Measurements from ENCODE around the gene MT1A.

The MT1A gene

DNA sequence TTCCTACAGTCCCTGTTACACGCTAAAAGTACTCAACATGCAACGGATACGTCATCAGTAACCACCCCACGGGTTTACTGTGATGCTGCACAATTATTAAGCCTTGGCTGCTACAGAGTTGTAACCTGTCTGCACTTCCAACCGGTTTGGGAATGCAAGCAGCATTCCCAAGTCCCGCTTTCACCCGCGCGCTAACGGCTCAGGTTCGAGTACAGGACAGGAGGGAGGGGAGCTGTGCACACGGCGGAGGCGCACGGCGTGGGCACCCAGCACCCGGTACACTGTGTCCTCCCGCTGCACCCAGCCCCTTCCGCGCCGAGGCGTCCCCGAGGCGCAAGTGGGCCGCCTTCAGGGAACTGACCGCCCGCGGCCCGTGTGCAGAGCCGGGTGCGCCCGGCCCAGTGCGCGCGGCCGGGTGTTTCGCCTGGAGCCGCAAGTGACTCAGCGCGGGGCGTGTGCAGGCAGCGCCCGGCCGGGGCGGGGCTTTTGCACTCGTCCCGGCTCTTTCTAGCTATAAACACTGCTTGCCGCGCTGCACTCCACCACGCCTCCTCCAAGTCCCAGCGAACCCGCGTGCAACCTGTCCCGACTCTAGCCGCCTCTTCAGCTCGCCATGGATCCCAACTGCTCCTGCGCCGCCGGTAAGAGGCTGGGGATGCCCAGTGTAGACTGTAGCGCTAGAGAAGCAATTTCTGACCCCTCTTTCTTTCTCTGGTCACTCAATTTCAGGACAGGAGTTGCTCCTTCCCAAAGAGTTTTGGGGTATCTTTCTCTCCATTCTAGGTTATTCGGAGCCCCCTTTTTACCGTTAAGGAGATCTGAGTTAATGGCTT, 30.2 kb upstream of the MT1A start, which contains the start of gene MT2A:
Gene MT2A (plus strand): TSS at position 542 of the 833 bp plus-strand sequence. CDS start 72 bp downstream, at position 614.
- peak; percentile 99 for DNase-seq (ENCODE audit: low read depth)
- peak within 1 kb of the TSS; percentile 95 for H3K4me3 ChIP-seq (ENCODE audit: low read depth, low read length)
- TF ChIP-seq MYC (IDR thresholded peaks at IDR 0.05; ENCODE audit: low read depth, low read length): peak; percentile 42; the same call in 1 of the 2 replicates
- TF ChIP-seq, protein P1, sequence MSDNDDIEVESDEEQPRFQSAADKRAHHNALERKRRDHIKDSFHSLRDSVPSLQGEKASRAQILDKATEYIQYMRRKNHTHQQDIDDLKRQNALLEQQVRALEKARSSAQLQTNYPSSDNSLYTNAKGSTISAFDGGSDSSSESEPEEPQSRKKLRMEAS (IDR thresholded peaks at IDR 0.05; ENCODE audit: low read depth, low read length): peak; percentile 61
- TF ChIP-seq POLR2A (IDR thresholded peaks at IDR 0.05; ENCODE audit: extremely low read depth, insufficient read length): peak; percentile 79
- TF ChIP-seq, protein P2, sequence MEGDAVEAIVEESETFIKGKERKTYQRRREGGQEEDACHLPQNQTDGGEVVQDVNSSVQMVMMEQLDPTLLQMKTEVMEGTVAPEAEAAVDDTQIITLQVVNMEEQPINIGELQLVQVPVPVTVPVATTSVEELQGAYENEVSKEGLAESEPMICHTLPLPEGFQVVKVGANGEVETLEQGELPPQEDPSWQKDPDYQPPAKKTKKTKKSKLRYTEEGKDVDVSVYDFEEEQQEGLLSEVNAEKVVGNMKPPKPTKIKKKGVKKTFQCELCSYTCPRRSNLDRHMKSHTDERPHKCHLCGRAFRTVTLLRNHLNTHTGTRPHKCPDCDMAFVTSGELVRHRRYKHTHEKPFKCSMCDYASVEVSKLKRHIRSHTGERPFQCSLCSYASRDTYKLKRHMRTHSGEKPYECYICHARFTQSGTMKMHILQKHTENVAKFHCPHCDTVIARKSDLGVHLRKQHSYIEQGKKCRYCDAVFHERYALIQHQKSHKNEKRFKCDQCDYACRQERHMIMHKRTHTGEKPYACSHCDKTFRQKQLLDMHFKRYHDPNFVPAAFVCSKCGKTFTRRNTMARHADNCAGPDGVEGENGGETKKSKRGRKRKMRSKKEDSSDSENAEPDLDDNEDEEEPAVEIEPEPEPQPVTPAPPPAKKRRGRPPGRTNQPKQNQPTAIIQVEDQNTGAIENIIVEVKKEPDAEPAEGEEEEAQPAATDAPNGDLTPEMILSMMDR (IDR thresholded peaks at IDR 0.05; ENCODE audit: low read depth, low read length): no peak

DNA sequence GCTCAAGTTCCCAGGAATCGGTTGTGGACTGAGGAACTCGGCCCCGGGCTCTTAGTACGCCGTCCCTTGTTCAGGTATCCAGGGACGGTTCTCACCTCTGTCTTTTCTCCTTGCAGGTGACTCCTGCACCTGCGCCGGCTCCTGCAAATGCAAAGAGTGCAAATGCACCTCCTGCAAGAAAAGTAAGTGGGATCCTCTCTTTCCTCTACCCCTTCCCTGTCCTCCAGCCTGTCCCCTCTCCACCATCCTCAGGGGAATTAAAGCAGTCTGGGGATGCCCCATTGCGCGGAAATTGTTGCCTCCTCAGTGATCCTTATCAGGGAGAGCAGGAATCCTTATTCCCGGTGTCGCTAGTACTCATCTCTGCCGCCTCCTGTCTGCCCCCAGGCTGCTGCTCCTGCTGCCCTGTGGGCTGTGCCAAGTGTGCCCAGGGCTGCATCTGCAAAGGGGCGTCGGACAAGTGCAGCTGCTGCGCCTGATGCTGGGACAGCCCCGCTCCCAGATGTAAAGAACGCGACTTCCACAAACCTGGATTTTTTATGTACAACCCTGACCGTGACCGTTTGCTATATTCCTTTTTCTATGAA, 29.5 kb upstream of the MT1A start:
- TF ChIP-seq MYC (IDR thresholded peaks at IDR 0.05; ENCODE audit: low read depth, low read length): no peak
- TF ChIP-seq POLR2A (IDR thresholded peaks at IDR 0.05; ENCODE audit: extremely low read depth, insufficient read length): no peak
- TF ChIP-seq, protein P1 (IDR thresholded peaks at IDR 0.05; ENCODE audit: low read depth, low read length): no peak
- TF ChIP-seq, protein P2 (IDR thresholded peaks at IDR 0.05; ENCODE audit: low read depth, low read length): no peak

DNA sequence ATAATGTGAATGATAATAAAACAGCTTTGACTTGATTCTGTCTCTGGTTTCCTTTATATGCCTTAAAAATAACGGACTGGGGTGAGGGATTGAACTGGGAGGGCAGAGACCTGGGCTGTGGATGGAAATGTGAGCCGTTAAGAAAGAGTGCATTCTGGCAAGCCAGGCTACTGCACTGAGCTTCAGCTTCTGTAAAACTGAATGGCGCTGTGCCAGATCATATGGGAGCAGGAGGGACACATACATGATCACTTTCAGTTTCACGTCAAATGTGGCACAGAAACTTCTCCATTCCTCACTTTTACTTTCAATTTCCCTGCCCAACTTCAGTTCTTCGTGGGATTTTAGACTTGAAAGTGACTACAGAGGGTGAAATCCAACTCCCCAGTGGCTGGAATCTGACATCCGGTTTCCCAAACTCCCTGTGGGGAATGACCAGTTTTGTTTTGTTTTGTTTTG, 29.0 kb upstream of the MT1A start:
- TF ChIP-seq, protein P1 (IDR thresholded peaks at IDR 0.05; ENCODE audit: low read depth, low read length): peak; percentile 51; the same call in 1 of the 2 replicates
- no peak for TF ChIP-seq MYC (IDR thresholded peaks at IDR 0.05; ENCODE audit: low read depth, low read length)
- DNase-seq (ENCODE audit: low read depth): peak; percentile 94
- H3K4me3 ChIP-seq (ENCODE audit: low read depth, low read length): peak overlapping the region; percentile 95

More for the DNA sequence above, 29.5 kb upstream of the MT1A start:
- peak overlapping the region; percentile 95 for H3K4me3 ChIP-seq (ENCODE audit: low read depth, low read length)
- peak; percentile 38 for DNase-seq (ENCODE audit: low read depth)

DNA sequence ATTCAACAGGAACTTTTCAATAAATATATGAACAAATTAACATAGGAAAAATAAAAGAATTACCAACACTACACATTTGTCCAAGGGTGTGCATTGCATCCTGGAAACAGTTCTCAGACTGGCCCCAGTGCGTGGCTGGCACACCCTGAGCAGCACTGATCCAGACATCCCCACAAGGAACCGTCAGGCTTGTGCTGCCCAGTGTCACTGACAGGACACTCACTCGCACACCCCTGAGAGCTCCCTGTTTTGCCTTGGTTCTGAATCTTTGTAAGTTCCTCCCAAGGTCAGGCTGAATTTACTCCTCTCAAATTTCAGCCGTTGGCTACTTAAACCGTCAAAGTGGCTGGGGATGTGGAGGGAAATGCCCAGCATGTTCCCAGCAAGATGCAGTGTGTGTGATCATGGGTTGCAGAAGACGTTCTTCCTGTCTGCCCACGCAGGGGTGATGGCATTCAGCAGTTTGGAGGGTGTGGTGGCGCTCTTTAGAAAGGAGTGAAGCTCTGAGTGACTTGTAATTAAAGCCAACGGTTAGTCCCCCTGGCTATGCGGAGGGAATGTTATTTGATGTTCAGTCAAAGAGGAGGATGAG, 28.4 kb upstream of the MT1A start:
- H3K4me3 ChIP-seq (ENCODE audit: low read depth, low read length): peak overlapping the region; percentile 95
- peak; percentile 92 for DNase-seq (ENCODE audit: low read depth)
- TF ChIP-seq MYC (IDR thresholded peaks at IDR 0.05; ENCODE audit: low read depth, low read length) (0 out of 2 replicates have a peak, but pooled peaks have one; percentile 16), POLR2A (IDR thresholded peaks at IDR 0.05; ENCODE audit: extremely low read depth, insufficient read length) (peak; percentile 15)
- TF ChIP-seq, protein P1 (IDR thresholded peaks at IDR 0.05; ENCODE audit: low read depth, low read length): peak; percentile 80
- TF ChIP-seq, protein P2 (IDR thresholded peaks at IDR 0.05; ENCODE audit: low read depth, low read length): no peak

DNA sequence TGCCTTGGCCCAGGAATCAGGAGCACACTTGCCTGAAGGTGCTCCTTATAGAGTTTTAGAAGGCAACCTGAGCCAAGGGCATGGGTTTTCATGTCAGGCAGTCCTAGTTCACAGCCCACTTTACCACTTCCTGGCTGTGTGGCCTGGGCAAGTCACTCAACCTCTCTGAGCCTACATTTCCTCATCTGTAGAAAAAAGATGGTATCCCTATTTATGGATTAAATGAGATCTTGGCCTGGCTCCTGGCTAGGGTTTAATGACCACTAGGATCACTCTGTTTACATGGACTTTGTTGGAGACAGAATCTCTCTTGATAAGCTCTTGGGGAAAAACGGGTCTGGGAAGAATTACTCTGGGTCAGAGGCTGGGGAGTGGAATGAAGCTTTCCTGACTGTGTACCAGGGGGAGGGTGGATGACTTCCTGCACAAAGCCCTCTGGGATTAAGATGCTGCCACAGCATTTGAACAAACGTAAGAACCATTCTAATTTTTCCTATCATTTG, 27.8 kb upstream of the MT1A start:
- TF ChIP-seq POLR2A (IDR thresholded peaks at IDR 0.05; ENCODE audit: extremely low read depth, insufficient read length) (no peak), MYC (IDR thresholded peaks at IDR 0.05; ENCODE audit: low read depth, low read length) (no peak)
- TF ChIP-seq, protein P2 (IDR thresholded peaks at IDR 0.05; ENCODE audit: low read depth, low read length): no peak
- TF ChIP-seq, protein P1 (IDR thresholded peaks at IDR 0.05; ENCODE audit: low read depth, low read length): no peak
- no peak for DNase-seq (ENCODE audit: low read depth)
- no peak overlapping the region for H3K4me3 ChIP-seq (ENCODE audit: low read depth, low read length)
